HG03280 (cell line): ENCODE results near the gene KSR1.
"Not testable (repeated sequence)": the region's sequence is repeated elsewhere in the genome, so short reads cannot be mapped to it uniquely, and the experiment has no call there.

ENCODE experiments used
- ATAC-seq: cut with Tn5 transposase; IDR thresholded peaks from one replicate; pipeline ENCODE4 v1.9.1; 2021; ENCODE audit warnings: mild to moderate bottlenecking, moderate library complexity; ENCODE audit not compliant: unreplicated experiment

KSR1 gene

GRCh38 chr17:27455914-27456680 lies at the start of gene KSR1:
KSR1 (plus strand) TSS chr17:27456448; CDS start chr17:27456644, 196 bp downstream.
- peak; percentile 86 for ATAC-seq

GRCh38 chr17:27407916-27408864 lies 48.1 kb upstream of the KSR1 start:
- no peak for ATAC-seq

GRCh38 chr17:27408891-27409290 lies 47.4 kb upstream of the KSR1 start:
- ATAC-seq = no peak

GRCh38 chr17:27412158-27412557 lies 44.1 kb upstream of the KSR1 start:
- ATAC-seq = not testable (repeated sequence)

- no peak for ATAC-seq
Measured at GRCh38 chr17:27413315-27413714, 42.9 kb upstream of the KSR1 start.

- no peak for ATAC-seq
Measured at GRCh38 chr17:27413792-27414191, 42.5 kb upstream of the KSR1 start.

- no peak for ATAC-seq
Measured at GRCh38 chr17:27414271-27414670, 42.0 kb upstream of the KSR1 start.

- no peak for ATAC-seq
Measured at GRCh38 chr17:27414694-27415093, 41.6 kb upstream of the KSR1 start.

GRCh38 chr17:27415120-27415795 lies 41.0 kb upstream of the KSR1 start:
- no peak for ATAC-seq

GRCh38 chr17:27417596-27418365 lies 38.5 kb upstream of the KSR1 start:
- ATAC-seq = no peak

- ATAC-seq = no peak
Measured at GRCh38 chr17:27418366-27418615, 38.0 kb upstream of the KSR1 start.

GRCh38 chr17:27419156-27419555 lies 37.1 kb upstream of the KSR1 start:
- no peak for ATAC-seq

GRCh38 chr17:27420211-27420950 lies 35.9 kb upstream of the KSR1 start:
- no peak for ATAC-seq

GRCh38 chr17:27421111-27421510 lies 35.1 kb upstream of the KSR1 start:
- ATAC-seq = no peak

- ATAC-seq = not testable (repeated sequence)
Measured at GRCh38 chr17:27421626-27422025, 34.6 kb upstream of the KSR1 start.

- ATAC-seq = no peak
Measured at GRCh38 chr17:27422601-27423000, 33.6 kb upstream of the KSR1 start.

- no peak for ATAC-seq
Measured at GRCh38 chr17:27423651-27424050, 32.6 kb upstream of the KSR1 start.

GRCh38 chr17:27424516-27424915 lies 31.7 kb upstream of the KSR1 start:
- no peak for ATAC-seq

- no peak for ATAC-seq
Measured at GRCh38 chr17:27424941-27425340, 31.3 kb upstream of the KSR1 start.

- ATAC-seq = not testable (repeated sequence)
Measured at GRCh38 chr17:27425571-27425970, 30.7 kb upstream of the KSR1 start.
